Measurements from ENCODE around the gene MRPS34.

GRCh38 chr16:1809281-1809801 lies 36.4 kb upstream of the MRPS34 start:
- TF ChIP-seq, protein P1, sequence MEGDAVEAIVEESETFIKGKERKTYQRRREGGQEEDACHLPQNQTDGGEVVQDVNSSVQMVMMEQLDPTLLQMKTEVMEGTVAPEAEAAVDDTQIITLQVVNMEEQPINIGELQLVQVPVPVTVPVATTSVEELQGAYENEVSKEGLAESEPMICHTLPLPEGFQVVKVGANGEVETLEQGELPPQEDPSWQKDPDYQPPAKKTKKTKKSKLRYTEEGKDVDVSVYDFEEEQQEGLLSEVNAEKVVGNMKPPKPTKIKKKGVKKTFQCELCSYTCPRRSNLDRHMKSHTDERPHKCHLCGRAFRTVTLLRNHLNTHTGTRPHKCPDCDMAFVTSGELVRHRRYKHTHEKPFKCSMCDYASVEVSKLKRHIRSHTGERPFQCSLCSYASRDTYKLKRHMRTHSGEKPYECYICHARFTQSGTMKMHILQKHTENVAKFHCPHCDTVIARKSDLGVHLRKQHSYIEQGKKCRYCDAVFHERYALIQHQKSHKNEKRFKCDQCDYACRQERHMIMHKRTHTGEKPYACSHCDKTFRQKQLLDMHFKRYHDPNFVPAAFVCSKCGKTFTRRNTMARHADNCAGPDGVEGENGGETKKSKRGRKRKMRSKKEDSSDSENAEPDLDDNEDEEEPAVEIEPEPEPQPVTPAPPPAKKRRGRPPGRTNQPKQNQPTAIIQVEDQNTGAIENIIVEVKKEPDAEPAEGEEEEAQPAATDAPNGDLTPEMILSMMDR (IDR thresholded peaks at IDR 0.05; ENCODE audit: insufficient read depth, low read depth, low read length) = no peak
- TF ChIP-seq EZH2 (IDR thresholded peaks at IDR 0.05; ENCODE audit: insufficient read depth, low read length) = no peak

All from astrocyte (in vitro differentiated cells and primary cell).